HS-27A (cell line): ENCODE results near the gene SPRED3.

Experiments used
- DNase-seq: peaks from one replicate; pipeline ENCODE4 v3.0.0-alpha.2; 2012; ENCODE audit warnings: low read depth, missing footprints

The SPRED3 gene

DNA sequence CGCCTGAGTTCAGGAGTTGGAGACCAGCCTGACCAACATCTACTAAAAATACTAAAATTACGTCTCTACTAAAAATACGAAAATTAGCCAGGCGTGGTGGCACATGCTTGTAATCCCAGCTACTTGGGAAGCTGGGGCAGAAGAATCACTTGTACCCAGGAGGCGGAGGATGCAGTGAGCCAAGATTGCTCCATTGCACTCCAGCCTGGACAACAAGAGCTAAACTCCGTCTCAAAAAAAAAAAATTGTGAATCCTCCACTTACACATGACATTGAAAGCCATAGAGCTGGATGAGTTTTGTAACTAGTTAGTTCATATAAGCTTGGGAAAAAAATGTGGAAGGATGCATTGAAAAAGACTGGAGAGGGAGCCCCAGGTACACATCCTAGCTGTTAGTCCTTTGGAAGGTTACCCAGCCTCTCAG, 14.6 kb upstream of the SPRED3 start:
- DNase-seq = no peak

DNA sequence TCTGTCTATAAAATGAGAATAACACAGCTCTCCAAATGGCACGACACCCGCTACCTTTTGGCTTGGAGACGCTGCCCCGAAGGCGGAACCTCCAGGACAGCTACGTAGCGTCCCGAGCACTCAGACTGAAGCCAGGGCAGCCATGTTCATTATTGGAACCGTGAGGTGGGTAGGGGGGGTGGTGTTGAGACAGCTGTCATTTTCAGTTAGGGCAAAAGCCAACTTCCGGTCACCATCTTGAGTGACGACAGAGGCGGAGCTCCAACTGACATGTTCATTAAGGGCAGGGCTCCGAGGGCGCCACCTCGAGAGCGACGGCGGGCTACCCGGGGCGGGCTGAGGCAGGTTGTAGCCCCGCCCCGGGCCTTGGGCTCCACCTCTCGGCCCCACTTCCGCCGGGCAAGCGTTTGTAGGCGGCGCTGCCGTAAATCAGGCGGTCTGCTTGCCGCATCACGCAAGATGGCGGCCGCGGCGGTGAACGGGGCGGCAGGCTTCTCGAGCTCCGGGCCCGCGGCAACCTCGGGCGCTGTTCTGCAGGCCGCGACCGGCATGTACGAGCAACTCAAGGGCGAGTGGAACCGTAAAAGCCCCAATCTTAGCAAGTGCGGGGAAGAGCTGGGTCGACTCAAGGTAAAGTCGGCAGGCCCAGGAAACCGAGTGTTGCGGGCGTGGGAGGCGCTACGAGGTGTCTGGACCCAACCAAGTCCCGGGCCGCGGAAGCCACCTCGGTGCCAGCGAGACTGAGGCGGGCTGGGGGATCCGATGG, 14.0 kb upstream of the SPRED3 start, which contains the start of gene PSMD8:
PSMD8 (plus strand) TSS at position 240 of the 766 bp plus-strand sequence; CDS start at position 271, 31 bp downstream.
- peak; percentile 100 for DNase-seq

GRCh38 chr19:38375098-38375493, 13.4 kb upstream of the SPRED3 start:
- DNase-seq = no peak

DNA sequence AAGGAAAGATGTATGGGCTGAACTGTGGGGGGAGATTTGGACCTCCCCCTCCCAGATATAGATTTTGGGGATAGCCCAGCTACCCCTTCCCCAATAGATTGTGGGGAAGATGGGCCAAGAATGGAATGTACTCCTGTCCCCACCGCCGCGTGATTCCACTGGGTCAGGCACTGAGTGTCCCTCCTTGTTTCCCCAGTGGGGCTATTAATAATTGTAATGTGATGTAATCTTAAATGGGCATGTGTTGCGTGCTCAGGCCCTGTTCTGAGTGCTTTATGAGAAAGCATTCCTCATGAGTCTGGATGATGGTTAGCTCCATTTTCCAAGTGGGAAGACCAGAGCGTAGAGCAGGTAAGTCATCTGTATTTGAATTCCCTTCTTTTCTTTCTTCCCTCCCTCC, 12.7 kb upstream of the SPRED3 start:
- no peak for DNase-seq

DNA sequence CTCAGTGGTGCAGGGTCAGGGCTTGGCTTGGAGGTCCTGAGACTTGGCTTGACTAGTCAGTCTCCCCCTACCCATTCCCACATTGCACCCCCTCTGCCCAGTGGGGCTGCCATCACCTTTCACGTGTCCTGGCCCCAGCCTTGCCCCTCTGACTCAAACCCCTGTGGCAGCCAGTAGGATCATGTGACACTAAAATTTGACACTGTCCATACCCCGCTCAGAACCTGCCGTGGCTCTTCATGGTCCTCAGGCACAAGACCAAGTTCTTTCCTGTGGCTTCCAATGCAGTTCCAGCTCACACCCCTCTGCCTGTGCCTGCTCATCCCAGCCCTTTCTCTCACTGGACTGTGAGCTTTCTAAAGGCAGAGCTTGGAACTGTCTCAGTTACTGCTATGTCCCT, 11.9 kb upstream of the SPRED3 start:
- no peak for DNase-seq

DNA sequence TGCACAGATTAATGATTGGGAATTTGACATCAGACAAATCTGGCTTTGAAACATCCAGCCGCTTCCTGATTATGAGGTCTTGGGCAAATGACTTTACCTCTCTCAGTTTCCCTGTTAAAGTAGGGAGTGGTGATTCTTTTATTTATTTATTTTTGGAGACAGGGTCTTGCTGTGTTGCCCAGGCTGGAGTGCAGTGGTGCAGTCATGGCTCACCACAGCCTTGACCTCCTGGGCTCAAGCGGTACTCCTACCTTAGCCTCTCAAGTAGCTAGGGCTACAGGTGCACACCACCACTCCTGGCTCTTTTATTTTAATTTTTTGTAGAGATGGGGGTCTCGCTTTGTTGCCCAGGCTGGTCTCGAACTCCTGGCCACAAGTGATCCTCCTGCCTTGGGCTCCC, 11.4 kb upstream of the SPRED3 start:
- DNase-seq = no peak

DNA sequence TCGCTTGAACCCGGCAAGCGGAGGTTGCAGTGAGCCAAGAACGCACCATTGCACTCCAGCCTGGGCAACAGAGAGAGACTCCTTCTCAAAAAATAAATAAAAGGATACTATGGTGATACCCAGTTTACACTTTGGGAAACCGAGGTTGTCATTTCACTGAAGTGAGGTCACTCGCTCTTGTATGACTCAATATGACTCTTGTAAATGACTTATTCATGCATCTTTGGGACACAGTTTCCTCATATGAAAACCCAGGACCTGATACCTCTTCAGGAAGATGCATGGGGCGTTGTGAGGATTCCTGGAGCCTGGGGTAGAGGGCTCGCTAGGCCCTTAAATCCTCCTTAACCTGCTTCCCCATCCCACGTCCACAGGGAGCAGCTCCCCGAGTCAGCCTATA, 9.6 kb upstream of the SPRED3 start:
- DNase-seq = no peak

- no peak for DNase-seq
These were observed 7.4 kb upstream of the SPRED3 start for GRCh38 chr19:38381138-38381537.

DNA sequence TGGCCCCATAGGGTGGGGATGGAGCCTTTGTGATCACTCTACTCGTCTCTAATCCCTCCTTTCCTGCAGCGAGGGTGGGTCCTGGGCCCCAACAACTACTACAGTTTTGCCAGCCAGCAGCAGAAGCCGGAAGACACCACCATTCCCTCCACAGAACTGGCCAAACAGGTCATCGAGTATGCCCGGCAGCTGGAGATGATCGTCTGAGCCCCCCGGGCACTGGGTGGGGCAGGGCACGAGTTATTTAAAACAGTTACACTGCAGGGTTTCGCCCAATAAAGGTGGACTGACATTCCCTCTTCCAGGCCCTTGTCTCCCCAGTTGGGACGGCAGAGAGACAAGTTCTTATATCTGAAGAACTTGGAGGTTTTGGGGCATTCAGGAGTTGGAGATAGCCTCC, 5.3 kb upstream of the SPRED3 start:
- DNase-seq = no peak

DNA sequence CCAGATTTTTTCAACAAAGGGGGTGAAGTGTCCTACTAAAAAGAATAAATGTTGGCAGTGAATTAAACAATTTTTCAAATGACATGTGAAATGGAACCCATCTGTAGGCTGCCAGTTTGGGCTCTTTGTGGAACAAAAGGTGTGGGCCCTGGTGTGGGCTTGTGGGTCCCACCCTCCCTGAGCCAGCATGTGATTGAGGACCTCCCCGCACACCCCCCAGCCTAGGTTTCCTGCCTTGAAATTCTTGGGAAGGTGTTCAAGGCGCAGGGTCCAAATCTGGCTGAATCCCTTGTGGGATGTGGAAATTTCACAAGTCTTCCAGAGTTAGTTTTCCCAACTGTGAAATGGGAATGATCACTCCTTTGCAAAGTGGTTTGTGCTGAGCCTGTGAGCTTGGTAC, 4.8 kb upstream of the SPRED3 start:
- DNase-seq = no peak

GRCh38 chr19:38384209-38385027, 4.1 kb upstream of the SPRED3 start:
- no peak for DNase-seq

DNA sequence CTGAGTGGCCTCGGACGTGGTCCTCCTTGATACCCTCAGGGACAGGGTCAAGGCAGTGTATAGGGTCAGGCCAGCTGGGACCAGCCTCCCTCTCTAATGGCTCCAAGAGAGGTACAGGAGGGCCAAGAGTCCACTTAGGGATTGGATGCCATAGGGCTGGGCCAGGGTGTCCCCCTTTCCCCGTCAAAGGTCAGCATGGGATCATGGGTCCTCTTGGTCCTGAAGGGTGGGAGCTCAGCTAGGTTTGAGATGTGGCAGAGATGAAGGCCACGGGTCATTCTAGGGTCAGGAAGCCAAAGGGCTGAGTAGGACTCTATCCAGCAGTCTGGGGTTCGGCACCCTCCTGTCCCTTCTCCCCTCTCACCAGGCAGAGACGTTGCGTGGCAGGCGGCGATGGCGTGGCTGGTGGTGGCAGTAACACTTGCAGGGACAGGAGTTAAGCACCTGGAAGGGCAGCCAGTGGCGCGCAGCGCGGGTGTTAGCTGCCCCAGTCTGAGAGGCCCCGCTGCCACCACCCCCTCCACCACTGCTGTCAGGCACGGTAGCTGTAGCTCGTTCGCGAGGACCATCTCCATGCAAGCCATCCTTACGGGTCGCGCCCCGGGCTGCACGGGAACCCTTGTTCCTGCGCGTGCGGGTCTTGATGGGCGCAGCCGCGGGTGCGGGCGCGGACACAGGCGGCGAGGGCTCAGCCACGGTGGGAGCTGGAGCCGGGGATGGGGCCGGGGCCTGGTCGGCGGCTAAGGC, 3.3 kb upstream of the SPRED3 start:
- DNase-seq = no peak

- DNase-seq = no peak
These were observed 2.7 kb upstream of the SPRED3 start for GRCh38 chr19:38385804-38386257.

- no peak for DNase-seq
These were observed 2.1 kb upstream of the SPRED3 start for GRCh38 chr19:38386300-38386970.

DNA sequence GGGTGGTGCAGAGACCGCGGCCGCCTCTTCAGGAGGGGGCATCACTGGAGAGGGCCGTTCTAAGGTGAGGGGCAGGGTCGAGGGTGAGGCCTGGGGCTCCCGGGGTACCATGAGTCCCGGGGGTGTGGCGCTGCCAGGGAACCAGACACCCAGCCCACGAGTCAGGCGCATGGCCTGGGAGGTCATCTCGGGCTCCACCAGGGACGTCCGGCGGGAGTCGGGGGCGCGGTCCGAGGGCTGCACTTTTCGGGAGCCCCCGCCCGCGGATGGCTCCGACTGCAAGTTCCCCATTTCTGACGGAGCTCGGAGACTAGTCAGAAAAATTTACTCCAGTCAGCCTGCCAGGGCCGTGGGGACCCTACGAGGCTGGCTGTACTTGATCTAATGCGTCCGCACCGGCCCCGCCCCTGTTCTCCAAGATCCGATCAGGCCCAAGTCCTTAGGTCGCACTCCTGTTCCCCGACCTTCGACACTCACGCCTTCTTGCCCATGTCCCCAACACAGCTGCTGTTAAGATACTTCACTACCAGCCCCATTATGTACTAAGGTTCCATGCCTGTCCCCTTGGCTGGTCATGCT, 1.4 kb upstream of the SPRED3 start:
- no peak for DNase-seq

DNA sequence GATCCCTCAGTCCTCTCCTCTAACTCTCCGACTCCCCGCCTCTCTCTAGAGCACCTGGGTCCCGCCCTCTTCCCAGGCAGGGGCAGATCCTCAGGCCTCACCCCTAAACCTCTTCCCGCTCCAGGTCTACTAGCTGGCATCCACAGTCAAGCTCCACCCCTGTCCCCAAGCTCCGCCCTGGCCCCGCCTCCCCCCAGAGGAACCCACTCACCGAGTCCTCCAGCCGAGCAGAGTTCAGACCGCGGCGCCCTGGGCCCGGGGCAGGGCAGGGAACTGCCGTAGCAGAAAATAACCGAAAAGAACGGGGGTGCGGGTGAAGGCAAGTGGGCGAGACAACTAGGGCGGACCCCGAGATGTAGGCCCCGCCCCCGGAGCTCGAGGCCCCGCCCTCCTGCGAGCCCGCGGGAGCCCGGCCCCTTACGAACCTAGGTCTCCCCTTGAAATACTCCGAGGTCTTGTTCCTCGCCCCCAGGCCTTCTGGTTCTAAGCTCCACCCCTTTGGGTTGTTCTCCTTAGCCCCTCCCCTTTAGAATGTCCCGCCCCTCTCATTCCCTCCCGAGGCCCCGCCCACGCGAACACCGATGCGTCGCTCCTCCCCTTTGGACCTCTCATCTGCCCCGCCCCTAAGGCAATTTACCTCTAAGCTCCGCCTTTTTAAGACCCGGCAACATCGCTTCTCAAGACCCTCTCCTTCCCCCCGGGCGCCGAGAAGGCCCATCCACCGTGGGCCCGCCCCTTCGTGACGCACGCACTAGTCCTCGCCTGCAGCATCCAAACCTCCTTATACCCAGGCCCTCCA, 748 bp upstream of the SPRED3 start, which contains the start of gene GGN:
GGN (minus strand) TSS at position 485 of the 799 bp plus-strand sequence. CDS start 773 bp downstream, outside the sequence.
- DNase-seq = peak; percentile 97

- peak; percentile 76 for DNase-seq
These were observed 816 bp downstream of the SPRED3 start for GRCh38 chr19:38389101-38389925.

DNA sequence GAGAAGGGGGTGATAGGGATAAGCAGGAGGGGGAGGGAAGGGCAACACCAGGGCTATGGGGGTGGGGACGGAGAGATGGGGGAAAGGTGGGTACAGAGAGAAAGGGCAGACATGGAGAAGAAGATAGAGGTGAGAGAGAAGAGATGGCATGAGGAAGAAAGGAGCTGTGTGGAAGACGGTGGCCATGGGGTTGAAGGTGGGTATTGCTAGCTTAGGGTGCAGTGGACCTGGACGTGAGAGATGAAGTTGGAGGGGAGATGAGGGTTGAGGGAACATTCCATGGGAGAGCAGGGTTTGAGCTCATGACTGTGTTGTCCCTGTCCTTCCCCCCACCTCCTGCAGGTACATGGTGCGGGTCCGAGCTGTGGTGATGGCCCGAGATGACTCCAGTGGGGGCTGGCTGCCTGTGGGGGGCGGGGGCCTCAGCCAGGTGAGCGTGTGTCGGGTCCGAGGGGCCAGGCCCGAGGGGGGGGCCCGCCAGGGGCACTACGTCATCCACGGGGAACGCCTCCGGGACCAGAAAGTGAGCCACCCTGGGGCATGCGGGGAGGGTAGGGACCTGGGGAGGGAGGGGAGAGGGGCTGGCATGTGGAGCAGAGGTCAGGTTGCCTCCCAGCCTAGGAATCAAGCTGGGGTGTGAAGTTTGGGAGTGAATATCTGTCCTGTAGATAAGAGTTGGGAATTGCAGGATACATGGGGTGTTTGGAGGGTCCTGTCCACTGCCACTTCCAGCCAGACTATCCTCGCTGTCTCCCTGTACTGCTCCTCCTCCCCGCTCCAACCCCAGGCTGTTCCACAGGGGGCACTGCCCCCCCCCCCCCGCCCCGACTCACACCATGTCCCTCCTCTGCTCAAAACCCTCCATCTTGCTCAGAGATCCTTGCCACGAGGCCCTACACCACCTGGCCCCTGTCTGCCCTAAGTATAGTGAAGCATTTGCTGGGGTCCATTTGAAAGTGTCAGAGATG, 1.7 kb downstream of the SPRED3 start:
- DNase-seq = no peak
